Measurements from ENCODE around the gene SRP14. TPM values are rescaled to one million over a fixed set of nuclear protein-coding genes. Genes with fewer than 3 reads are reported as not detected.
"Not testable (repeated sequence)": the region's sequence is repeated elsewhere in the genome, so short reads cannot be mapped to it uniquely, and the experiment has no call there.

SRP14 gene
- total RNA-seq, 2 donors from 2014 or later, result 179 to 219 TPM

DNA sequence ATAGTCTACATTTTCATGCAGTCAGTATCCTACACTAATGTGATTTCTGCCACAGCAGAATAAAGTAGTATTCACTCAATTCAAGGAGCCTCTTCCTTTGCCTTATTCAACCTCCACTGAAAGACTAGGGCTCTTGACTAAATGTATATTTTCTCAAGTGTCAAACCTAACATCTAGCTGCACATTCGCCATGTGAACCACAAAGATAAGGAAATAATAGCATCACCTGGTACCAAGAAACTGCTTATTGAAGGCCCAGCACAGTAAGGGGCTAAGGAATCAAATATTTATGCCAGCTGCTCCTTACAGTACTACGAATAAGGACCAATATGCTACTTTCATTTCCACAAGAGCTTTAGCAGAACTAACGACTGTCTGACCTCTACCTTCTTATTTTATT is 1.3 kb downstream of the SRP14 start:
- TF ChIP-seq, protein P1, sequence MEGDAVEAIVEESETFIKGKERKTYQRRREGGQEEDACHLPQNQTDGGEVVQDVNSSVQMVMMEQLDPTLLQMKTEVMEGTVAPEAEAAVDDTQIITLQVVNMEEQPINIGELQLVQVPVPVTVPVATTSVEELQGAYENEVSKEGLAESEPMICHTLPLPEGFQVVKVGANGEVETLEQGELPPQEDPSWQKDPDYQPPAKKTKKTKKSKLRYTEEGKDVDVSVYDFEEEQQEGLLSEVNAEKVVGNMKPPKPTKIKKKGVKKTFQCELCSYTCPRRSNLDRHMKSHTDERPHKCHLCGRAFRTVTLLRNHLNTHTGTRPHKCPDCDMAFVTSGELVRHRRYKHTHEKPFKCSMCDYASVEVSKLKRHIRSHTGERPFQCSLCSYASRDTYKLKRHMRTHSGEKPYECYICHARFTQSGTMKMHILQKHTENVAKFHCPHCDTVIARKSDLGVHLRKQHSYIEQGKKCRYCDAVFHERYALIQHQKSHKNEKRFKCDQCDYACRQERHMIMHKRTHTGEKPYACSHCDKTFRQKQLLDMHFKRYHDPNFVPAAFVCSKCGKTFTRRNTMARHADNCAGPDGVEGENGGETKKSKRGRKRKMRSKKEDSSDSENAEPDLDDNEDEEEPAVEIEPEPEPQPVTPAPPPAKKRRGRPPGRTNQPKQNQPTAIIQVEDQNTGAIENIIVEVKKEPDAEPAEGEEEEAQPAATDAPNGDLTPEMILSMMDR (IDR thresholded peaks at IDR 0.05), result no peak
- DNase-seq (ENCODE audit: low spot score) (no peak), ATAC-seq (ENCODE audit: insufficient number of reproducible peaks, low FRiP score, low read depth) (no peak)
- Histone ChIP-seq H3K4me3 (peak overlapping the region; percentile 89), H3K27me3 (replicated peaks; ENCODE audit: insufficient read depth) (no peaks in the 10 kb centered on the region), H3K36me3 (peaks cover 37% of the 10 kb centered on the region), H3K9me3 (no peaks in the 10 kb centered on the region), H3K4me1 (ENCODE audit: control insufficient read depth in 1 of 2, low read depth in 2 of 2) (peaks cover 12 to 13% of the 10 kb centered on the region in 2 donors), H3K27ac (peak overlapping the region in 1 of 2 donors; percentile 88)

DNA sequence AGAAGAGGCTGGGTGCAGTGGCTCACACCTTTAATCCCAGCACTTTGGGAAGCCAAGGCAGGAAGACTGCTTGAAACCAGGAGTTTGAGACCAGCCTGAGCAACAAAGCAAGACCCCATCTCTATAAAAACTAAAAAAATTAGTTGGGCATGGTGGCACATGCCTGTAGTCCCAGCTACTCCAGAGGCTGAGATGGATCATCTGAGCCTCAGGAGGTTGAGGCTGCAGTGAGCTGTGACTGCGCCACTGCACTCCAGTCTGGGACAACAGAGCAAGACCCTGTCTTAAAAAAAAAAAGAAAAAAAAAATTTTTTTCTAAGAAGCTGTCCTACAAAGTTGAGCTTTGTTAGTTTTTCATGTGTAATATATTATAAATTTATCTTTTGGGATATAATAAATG is 3.8 kb downstream of the SRP14 start:
- peaks cover 12 to 13% of the 10 kb centered on the region in 2 donors for H3K4me1 ChIP-seq (ENCODE audit: control insufficient read depth in 1 of 2, low read depth in 2 of 2)
- not testable (repeated sequence) for H3K4me3 ChIP-seq; ATAC-seq (ENCODE audit: insufficient number of reproducible peaks, low FRiP score, low read depth); H3K9me3 ChIP-seq; H3K27ac ChIP-seq; DNase-seq (ENCODE audit: low spot score); H3K27me3 ChIP-seq (replicated peaks; ENCODE audit: insufficient read depth)
- H3K36me3 ChIP-seq, result peaks cover 51% of the 10 kb centered on the region

DNA sequence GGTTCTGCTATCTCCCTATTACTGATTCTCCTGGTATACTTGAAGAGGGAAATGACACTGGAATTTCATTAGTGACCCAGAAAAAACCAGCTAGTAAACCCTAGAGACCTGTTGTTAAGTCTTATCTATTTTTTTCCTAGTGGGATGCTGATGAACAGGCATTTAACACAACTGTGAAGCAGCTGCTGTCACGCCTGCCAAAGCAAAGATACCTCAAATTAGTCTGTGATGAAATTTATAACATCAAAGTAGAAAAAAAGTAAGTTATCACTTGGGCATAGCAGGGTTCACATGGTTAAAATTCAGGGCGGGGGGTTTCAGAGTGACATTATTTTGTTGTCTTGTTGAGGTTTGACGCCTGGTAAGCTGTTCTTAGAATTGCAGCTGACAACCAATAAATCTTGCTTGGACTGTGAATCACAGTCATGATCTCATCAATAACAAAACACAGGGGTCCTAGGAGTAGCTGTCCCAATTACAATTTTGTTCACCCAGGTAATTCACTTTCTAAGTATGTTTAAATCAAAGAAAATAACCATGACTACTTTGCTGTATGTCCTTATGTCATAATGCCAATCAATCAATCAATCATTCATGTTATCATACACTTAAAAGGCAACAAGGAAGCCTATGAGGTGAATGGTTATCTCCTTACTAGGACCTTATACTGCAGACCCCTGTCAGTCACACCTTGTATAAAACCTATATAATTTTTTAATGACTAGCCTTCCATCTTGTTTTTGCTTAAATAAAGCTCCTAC is 4.6 kb downstream of the SRP14 start:
- Histone ChIP-seq H3K27ac (no peak overlapping the region), H3K27me3 (replicated peaks; ENCODE audit: insufficient read depth) (no peaks in the 10 kb centered on the region), H3K36me3 (peaks cover 55% of the 10 kb centered on the region), H3K4me1 (ENCODE audit: control insufficient read depth in 1 of 2, low read depth in 2 of 2) (peaks cover 6 to 8% of the 10 kb centered on the region in 2 donors), H3K4me3 (no peak overlapping the region), H3K9me3 (no peaks in the 10 kb centered on the region)
- TF ChIP-seq, protein P1 (IDR thresholded peaks at IDR 0.05), result no peak
- DNase-seq (ENCODE audit: low spot score), result no peak
- ATAC-seq (ENCODE audit: insufficient number of reproducible peaks, low FRiP score, low read depth), result no peak

DNA sequence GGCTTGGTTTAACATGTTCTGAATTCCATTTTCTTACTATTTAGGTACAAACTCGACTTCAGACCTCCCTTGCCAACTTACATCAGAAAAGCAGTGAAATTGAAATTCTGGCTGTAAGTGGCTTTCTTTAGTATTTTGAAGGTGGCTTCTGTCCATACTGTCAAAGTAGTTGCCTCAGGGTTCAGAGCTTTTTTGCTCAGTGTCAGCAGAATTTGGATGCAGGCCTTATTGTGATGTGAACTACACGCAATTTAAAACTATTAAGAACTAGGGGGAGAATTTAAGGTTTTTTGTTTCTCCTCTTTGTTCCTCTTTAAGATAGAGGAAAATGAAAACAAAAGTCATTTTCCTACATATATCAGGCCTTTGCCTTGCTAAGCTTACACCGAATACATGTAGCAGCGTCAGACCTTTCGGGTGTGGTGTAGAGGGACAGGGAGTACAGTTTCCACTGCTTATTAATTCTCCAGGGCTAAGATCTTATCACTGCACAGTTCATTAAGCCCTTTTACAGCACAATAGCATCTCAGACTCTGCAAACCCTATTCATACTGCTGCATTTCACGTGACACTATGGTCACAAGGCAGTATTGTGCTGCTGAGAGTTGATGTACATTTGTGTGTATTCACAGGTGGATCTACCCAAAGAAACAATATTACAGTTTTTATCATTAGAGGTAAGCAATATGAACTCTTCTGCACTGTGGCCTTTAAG is 6.7 kb downstream of the SRP14 start:
- H3K27me3 ChIP-seq (replicated peaks; ENCODE audit: insufficient read depth), result no peaks in the 10 kb centered on the region
- TF ChIP-seq, protein P1 (IDR thresholded peaks at IDR 0.05), result no peak
- peaks cover 0 to under 1% of the 10 kb centered on the region in 2 donors for H3K4me1 ChIP-seq (ENCODE audit: control insufficient read depth in 1 of 2, low read depth in 2 of 2)
- peaks cover 58% of the 10 kb centered on the region for H3K36me3 ChIP-seq
- ATAC-seq (ENCODE audit: insufficient number of reproducible peaks, low FRiP score, low read depth), result no peak
- H3K4me3 ChIP-seq, result no peak overlapping the region
- no peak overlapping the region for H3K27ac ChIP-seq
- H3K9me3 ChIP-seq, result no peaks in the 10 kb centered on the region
- DNase-seq (ENCODE audit: low spot score), result no peak

DNA sequence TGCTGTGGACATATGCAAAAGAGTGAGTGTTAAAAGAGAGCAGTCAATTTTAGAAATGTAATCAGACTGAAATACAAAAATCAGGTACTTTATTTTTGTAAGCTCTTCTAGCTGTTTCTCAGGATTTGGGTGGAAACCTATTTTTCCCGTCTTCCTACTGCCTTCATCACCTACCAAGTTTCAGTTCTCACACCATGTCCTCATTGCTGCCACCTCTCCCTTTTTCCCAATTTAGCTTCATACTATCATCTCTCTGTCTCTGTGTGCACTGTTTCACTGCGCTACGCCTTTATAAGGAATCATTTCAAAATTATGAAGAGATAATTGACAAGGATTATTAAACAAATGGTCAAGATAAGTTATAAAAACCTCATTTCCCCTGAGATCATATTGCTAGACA is 7.7 kb downstream of the SRP14 start:
- H3K4me3 ChIP-seq, result no peak overlapping the region
- no peaks in the 10 kb centered on the region for H3K4me1 ChIP-seq (ENCODE audit: control insufficient read depth in 1 of 2, low read depth in 2 of 2)
- no peaks in the 10 kb centered on the region for H3K27me3 ChIP-seq (replicated peaks; ENCODE audit: insufficient read depth)
- H3K27ac ChIP-seq, result no peak overlapping the region
- ATAC-seq (ENCODE audit: insufficient number of reproducible peaks, low FRiP score, low read depth), result no peak
- no peak for DNase-seq (ENCODE audit: low spot score)
- no peaks in the 10 kb centered on the region for H3K9me3 ChIP-seq
- peaks cover 51% of the 10 kb centered on the region for H3K36me3 ChIP-seq
- TF ChIP-seq, protein P1 (IDR thresholded peaks at IDR 0.05), result no peak
